Measurements from ENCODE around the gene SAMD15. TPM values are rescaled to one million over a fixed set of nuclear protein-coding genes. Genes with fewer than 3 reads are reported as not detected.

Gene SAMD15
- total and polyA plus RNA-seq, 2 donors (not counting 1 experiment from before 2014, with no cell fraction given): 0.33 to 1.1 TPM

DNA sequence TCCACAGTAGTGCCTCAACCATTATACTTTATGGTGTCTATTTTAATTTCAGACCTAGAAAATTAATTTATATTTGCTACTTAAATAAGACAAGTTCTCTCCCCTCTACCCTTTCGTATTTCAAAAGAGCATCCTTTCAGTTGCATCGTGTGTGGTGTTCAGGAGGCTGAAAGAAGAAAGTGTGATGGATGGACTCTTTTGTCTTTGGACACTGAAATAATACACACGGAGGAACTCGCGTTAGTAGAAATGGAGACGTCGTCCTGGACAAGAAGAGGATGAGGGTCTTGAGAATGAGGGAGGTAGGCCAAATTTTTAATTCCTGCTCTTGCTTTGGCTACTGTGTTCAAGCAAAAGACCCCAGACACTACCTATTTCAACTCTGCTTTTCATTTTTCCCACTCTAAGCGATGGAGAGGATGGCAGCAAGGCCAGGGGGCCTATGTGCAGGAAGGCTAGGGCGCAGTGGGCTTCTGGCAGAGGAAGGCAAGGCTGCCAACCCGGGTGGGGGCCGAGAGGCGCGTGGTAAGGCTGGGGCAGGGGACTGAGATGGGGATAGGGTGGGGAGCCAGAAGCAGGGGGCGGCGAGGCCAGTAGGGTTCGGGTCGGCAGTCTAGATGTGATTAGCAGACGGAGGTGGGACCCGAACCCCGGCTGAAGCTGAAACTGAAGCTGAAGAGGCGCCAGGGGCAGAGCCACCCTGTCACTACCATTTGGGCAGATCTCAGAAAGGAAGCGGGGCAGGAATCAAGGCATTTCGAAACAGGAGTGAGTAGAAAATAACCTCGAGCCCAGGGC lies 1.0 kb upstream of the SAMD15 start:
- DNase-seq (ENCODE audit: low read depth in 2 of 2): peak; percentile 7 to 13
- peak overlapping the region; percentile 74 for H3K9ac ChIP-seq (ENCODE audit: insufficient read depth, low read length)

DNA sequence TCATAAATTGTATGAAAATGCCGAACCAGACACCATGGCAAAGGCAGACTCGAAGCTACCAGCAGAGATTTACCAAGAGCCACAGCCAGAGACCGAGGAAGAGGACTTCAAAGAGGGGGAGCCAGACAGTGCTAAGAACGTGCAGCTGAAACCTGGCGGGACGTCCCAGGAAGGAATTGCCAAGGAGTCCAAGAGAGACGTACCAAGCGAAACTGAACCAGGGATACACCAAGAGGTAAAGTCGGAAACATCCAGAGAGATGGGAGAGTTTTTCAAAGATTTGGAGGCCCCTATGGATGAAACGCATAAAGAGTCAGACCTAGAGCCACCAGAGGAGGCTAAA lies 294 bp downstream of the SAMD15 start:
- peak overlapping the region; percentile 67 to 78 (median 74) for H3K4me3 ChIP-seq (replicated peaks in 1 of 4; ENCODE audit: control extremely low read depth in 1 of 4, insufficient read depth in 1 of 4, low read depth in 3 of 4, low read length in 4 of 4)
- no peaks in the 10 kb centered on the region for H3K9me3 ChIP-seq (ENCODE audit: control insufficient read depth, insufficient read depth, low read depth, low read length)
- peak overlapping the region; percentile 97 for H2AFZ ChIP-seq (ENCODE audit: low read length)
- no peaks in the 10 kb centered on the region for H3K27me3 ChIP-seq (ENCODE audit: control insufficient read depth, insufficient read depth, low read length)
- TF ChIP-seq EZH2 (IDR thresholded peaks at IDR 0.05; ENCODE audit: low read length, missing control alignments): no peak
- TF ChIP-seq, protein P1, sequence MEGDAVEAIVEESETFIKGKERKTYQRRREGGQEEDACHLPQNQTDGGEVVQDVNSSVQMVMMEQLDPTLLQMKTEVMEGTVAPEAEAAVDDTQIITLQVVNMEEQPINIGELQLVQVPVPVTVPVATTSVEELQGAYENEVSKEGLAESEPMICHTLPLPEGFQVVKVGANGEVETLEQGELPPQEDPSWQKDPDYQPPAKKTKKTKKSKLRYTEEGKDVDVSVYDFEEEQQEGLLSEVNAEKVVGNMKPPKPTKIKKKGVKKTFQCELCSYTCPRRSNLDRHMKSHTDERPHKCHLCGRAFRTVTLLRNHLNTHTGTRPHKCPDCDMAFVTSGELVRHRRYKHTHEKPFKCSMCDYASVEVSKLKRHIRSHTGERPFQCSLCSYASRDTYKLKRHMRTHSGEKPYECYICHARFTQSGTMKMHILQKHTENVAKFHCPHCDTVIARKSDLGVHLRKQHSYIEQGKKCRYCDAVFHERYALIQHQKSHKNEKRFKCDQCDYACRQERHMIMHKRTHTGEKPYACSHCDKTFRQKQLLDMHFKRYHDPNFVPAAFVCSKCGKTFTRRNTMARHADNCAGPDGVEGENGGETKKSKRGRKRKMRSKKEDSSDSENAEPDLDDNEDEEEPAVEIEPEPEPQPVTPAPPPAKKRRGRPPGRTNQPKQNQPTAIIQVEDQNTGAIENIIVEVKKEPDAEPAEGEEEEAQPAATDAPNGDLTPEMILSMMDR (conservative IDR thresholded peaks at IDR 0.05 in 1 of 2, IDR thresholded peaks at IDR 0.05 in 1 of 2; ENCODE audit: low read depth in 1 of 2, low read length in 2 of 2): no peak
- peak overlapping the region; percentile 74 for H3K9ac ChIP-seq (ENCODE audit: insufficient read depth, low read length)
- no peaks in the 10 kb centered on the region for H3K4me1 ChIP-seq (ENCODE audit: control insufficient read depth, extremely low read depth, insufficient read depth, low read length)
- peak overlapping the region; percentile 60 for H3K27ac ChIP-seq (ENCODE audit: insufficient read depth, low read length)
- DNase-seq (ENCODE audit: low read depth in 2 of 2): no peak
- no peaks in the 10 kb centered on the region for H3K36me3 ChIP-seq (ENCODE audit: control insufficient read depth, insufficient read depth, low read length)
- H4K20me1 ChIP-seq (ENCODE audit: control insufficient read depth, extremely low read depth, insufficient read depth, low read length): no peaks in the 10 kb centered on the region
- H3K79me2 ChIP-seq (ENCODE audit: control insufficient read depth, insufficient read depth, low read length): no peaks in the 10 kb centered on the region
- peak overlapping the region; percentile 91 for H3K4me2 ChIP-seq (ENCODE audit: extremely low read depth, insufficient read depth, low read length)

More for the DNA sequence above, 1.0 kb upstream of the SAMD15 start:
- Histone ChIP-seq H3K4me2 (ENCODE audit: extremely low read depth, insufficient read depth, low read length) (peak overlapping the region; percentile 91), H3K4me3 (replicated peaks in 1 of 4; ENCODE audit: control extremely low read depth in 1 of 4, insufficient read depth in 1 of 4, low read depth in 3 of 4, low read length in 4 of 4) (peak overlapping the region; percentile 67 to 77 (median 72)), H3K79me2 (ENCODE audit: control insufficient read depth, insufficient read depth, low read length) (no peaks in the 10 kb centered on the region), H3K9me3 (ENCODE audit: control insufficient read depth, insufficient read depth, low read depth, low read length) (no peaks in the 10 kb centered on the region), H3K27ac (ENCODE audit: insufficient read depth, low read length) (peak overlapping the region; percentile 60), H3K27me3 (ENCODE audit: control insufficient read depth, insufficient read depth, low read length) (no peaks in the 10 kb centered on the region), H3K36me3 (ENCODE audit: control insufficient read depth, insufficient read depth, low read length) (no peaks in the 10 kb centered on the region), H3K4me1 (ENCODE audit: control insufficient read depth, extremely low read depth, insufficient read depth, low read length) (no peaks in the 10 kb centered on the region), H2AFZ (ENCODE audit: low read length) (peak overlapping the region; percentile 97), H4K20me1 (ENCODE audit: control insufficient read depth, extremely low read depth, insufficient read depth, low read length) (no peaks in the 10 kb centered on the region)
- TF ChIP-seq, protein P1 (conservative IDR thresholded peaks at IDR 0.05 in 1 of 2, IDR thresholded peaks at IDR 0.05 in 1 of 2; ENCODE audit: low read depth in 1 of 2, low read length in 2 of 2): no peak
- TF ChIP-seq EZH2 (IDR thresholded peaks at IDR 0.05; ENCODE audit: low read length, missing control alignments): no peak

DNA sequence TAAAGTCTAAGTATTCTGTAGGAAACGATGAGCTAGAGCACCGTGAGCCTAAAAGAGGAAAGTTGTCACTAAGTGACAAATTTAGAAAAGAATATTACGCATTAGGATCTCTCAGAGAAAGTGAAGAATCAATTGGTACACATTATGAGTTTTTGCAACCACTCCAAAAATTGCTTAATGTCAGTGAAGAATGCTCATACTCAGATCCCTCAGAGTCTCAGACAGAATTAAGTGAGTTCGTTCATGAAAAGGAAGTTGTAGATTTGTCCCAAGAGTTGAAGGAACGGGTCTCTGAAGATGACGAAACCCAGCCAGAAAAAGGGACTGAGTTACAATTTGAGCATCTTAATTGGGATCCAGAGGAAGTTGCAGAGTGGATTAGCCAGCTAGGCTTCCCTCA lies 1.5 kb downstream of the SAMD15 start:
- no peak overlapping the region for H3K4me2 ChIP-seq (ENCODE audit: extremely low read depth, insufficient read depth, low read length)

More for the DNA sequence above, 1.5 kb downstream of the SAMD15 start:
- no peaks in the 10 kb centered on the region for H3K9me3 ChIP-seq (ENCODE audit: control insufficient read depth, insufficient read depth, low read depth, low read length)
- H4K20me1 ChIP-seq (ENCODE audit: control insufficient read depth, extremely low read depth, insufficient read depth, low read length): no peaks in the 10 kb centered on the region
- no peaks in the 10 kb centered on the region for H3K79me2 ChIP-seq (ENCODE audit: control insufficient read depth, insufficient read depth, low read length)
- no peaks in the 10 kb centered on the region for H3K4me1 ChIP-seq (ENCODE audit: control insufficient read depth, extremely low read depth, insufficient read depth, low read length)
- no peak overlapping the region for H2AFZ ChIP-seq (ENCODE audit: low read length)
- no peaks in the 10 kb centered on the region for H3K36me3 ChIP-seq (ENCODE audit: control insufficient read depth, insufficient read depth, low read length)
- DNase-seq (ENCODE audit: low read depth in 2 of 2): no peak
- no peaks in the 10 kb centered on the region for H3K27me3 ChIP-seq (ENCODE audit: control insufficient read depth, insufficient read depth, low read length)
- no peak overlapping the region for H3K27ac ChIP-seq (ENCODE audit: insufficient read depth, low read length)
- no peak overlapping the region for H3K9ac ChIP-seq (ENCODE audit: insufficient read depth, low read length)
- no peak for TF ChIP-seq EZH2 (IDR thresholded peaks at IDR 0.05; ENCODE audit: low read length, missing control alignments)
- TF ChIP-seq, protein P1 (conservative IDR thresholded peaks at IDR 0.05 in 1 of 2, IDR thresholded peaks at IDR 0.05 in 1 of 2; ENCODE audit: low read depth in 1 of 2, low read length in 2 of 2): no peak
- no peak overlapping the region for H3K4me3 ChIP-seq (replicated peaks in 1 of 4; ENCODE audit: control extremely low read depth in 1 of 4, insufficient read depth in 1 of 4, low read depth in 3 of 4, low read length in 4 of 4)

Data from fibroblast of lung (primary cell).